H1 (cell line): ENCODE data around the gene IGSF5. TPM values are rescaled to one million over a fixed set of nuclear protein-coding genes. Genes with fewer than 3 reads are reported as not detected.

ENCODE experiments used
- BACH1 ChIP-seq: IDR thresholded peaks from 2 replicates; pipeline ENCODE4 v1.6.1; 2012; ENCODE audit warnings: low read length, improper control_type of control experiment
- CBX5 ChIP-seq: fragments of 300-800, 300-1000 bp; sonication (generic); IDR thresholded peaks from 2 replicates; pipeline ENCODE4 v1.7.1; 2016; ENCODE audit warnings: antibody characterized with exemption, low read length, low read depth
- CREB1 ChIP-seq: IDR thresholded peaks from 2 replicates; pipeline ENCODE4 v1.6.1; 2012; ENCODE audit warnings: inconsistent platforms
- CTBP2 ChIP-seq: IDR thresholded peaks from 2 replicates; pipeline ENCODE4 v1.7.0; 2011; ENCODE audit warnings: borderline replicate concordance, mild to moderate bottlenecking, moderate library complexity, mixed read lengths, low read length; ENCODE audit not compliant: insufficient read depth, insufficient read length
- EZH2 ChIP-seq: fragments of 200-600 bp; sonication (generic); IDR thresholded peaks from 2 replicates; pipeline ENCODE4 v1.7.1; 2012; ENCODE audit warnings: low read depth, mild to moderate bottlenecking, moderate library complexity, low read length, inconsistent platforms; ENCODE audit not compliant: severe bottlenecking
- POLR2AphosphoS5 ChIP-seq: IDR thresholded peaks from 2 replicates; pipeline ENCODE4 v1.6.1; 2011; ENCODE audit warnings: low read depth, low read length
- SUZ12 ChIP-seq: fragments of 200-600 bp; sonication (generic); IDR thresholded peaks from 2 replicates; pipeline ENCODE4 v1.6.1; 2012; ENCODE audit warnings: mild to moderate bottlenecking, inconsistent platforms, low read length, moderate library complexity, mixed read lengths
- polyA plus RNA-seq, 7 experiments: library from polyadenylated mRNA; depleted of rRNA in 3 of 7; stranded (reverse) in 5 of 7; unstranded in 2 of 7; fragments of >200 nt in 5 of 7; fragments of 200-250 nt in 2 of 7; gene quantifications; 1 replicate in 5 of 7; 2 replicates in 1 of 7; 4 replicates in 1 of 7; pipeline versions ENCODE4 v1.2.1 to v1.2.3, GENCODE V29; 2011 to 2013; ENCODE audit warnings: missing spikeins in 2 of 7, mixed read lengths in 2 of 7
- total RNA-seq: library from RNA; stranded (reverse); fragmentation: NEBNext Ultra II Directional; extraction: Animal tissue kit (Norgen Biotek cat#: 25700); gene quantifications from 2 replicates; pipeline ENCODE4 v1.2.1, GENCODE V29; 2021
- TF ChIP-seq, protein P1 (sequence below): fragments of 300-600 bp; sonication (generic); IDR thresholded peaks from 2 replicates; pipeline ENCODE4 v1.7.1; 2012; ENCODE audit warnings: low read length, moderate library complexity, mild to moderate bottlenecking, inconsistent platforms; ENCODE audit not compliant: insufficient replicate concordance
- TF ChIP-seq, protein P2 (sequence below), 3 experiments: IDR thresholded peaks; 1 replicate in 2 of 3; 2 replicates in 1 of 3; pipeline versions ENCODE4 v1.5.1 to v1.6.1; 2011; ENCODE audit warnings: low read length in 3 of 3, mild to moderate bottlenecking in 3 of 3, inconsistent platforms in 2 of 3, low read depth in 1 of 3, moderate library complexity in 1 of 3; ENCODE audit not compliant: insufficient read depth in 1 of 3; ENCODE audit errors: control extremely low read depth in 1 of 3

IGSF5 gene
- total and polyA plus RNA-seq, 2 of the 8 experiments (the other 6 are each of a cell fraction or from before 2014, with no cell fraction given): 4.4 to 5.4 TPM

DNA sequence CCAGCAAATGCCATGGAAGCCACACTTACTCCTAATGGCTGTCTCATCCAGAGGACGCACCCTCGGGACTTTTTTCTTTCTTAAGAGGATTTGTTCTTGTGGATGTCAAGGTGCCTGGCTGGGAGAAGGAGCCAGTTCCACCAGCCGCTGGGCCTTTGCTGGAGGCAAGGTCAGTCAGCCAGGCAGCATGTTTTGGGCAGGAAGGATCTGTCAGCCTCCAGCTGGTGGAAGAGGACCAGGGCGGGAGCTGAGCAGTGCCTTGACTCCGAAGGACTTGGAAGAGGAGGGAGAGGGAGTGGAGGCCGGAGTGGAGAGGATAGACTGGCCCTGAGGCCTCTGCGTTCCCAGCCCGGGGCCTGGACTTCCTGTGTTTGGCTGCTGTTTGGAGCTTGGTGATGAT is 5.7 kb downstream of the IGSF5 start (continued):
- TF ChIP-seq, protein P1, sequence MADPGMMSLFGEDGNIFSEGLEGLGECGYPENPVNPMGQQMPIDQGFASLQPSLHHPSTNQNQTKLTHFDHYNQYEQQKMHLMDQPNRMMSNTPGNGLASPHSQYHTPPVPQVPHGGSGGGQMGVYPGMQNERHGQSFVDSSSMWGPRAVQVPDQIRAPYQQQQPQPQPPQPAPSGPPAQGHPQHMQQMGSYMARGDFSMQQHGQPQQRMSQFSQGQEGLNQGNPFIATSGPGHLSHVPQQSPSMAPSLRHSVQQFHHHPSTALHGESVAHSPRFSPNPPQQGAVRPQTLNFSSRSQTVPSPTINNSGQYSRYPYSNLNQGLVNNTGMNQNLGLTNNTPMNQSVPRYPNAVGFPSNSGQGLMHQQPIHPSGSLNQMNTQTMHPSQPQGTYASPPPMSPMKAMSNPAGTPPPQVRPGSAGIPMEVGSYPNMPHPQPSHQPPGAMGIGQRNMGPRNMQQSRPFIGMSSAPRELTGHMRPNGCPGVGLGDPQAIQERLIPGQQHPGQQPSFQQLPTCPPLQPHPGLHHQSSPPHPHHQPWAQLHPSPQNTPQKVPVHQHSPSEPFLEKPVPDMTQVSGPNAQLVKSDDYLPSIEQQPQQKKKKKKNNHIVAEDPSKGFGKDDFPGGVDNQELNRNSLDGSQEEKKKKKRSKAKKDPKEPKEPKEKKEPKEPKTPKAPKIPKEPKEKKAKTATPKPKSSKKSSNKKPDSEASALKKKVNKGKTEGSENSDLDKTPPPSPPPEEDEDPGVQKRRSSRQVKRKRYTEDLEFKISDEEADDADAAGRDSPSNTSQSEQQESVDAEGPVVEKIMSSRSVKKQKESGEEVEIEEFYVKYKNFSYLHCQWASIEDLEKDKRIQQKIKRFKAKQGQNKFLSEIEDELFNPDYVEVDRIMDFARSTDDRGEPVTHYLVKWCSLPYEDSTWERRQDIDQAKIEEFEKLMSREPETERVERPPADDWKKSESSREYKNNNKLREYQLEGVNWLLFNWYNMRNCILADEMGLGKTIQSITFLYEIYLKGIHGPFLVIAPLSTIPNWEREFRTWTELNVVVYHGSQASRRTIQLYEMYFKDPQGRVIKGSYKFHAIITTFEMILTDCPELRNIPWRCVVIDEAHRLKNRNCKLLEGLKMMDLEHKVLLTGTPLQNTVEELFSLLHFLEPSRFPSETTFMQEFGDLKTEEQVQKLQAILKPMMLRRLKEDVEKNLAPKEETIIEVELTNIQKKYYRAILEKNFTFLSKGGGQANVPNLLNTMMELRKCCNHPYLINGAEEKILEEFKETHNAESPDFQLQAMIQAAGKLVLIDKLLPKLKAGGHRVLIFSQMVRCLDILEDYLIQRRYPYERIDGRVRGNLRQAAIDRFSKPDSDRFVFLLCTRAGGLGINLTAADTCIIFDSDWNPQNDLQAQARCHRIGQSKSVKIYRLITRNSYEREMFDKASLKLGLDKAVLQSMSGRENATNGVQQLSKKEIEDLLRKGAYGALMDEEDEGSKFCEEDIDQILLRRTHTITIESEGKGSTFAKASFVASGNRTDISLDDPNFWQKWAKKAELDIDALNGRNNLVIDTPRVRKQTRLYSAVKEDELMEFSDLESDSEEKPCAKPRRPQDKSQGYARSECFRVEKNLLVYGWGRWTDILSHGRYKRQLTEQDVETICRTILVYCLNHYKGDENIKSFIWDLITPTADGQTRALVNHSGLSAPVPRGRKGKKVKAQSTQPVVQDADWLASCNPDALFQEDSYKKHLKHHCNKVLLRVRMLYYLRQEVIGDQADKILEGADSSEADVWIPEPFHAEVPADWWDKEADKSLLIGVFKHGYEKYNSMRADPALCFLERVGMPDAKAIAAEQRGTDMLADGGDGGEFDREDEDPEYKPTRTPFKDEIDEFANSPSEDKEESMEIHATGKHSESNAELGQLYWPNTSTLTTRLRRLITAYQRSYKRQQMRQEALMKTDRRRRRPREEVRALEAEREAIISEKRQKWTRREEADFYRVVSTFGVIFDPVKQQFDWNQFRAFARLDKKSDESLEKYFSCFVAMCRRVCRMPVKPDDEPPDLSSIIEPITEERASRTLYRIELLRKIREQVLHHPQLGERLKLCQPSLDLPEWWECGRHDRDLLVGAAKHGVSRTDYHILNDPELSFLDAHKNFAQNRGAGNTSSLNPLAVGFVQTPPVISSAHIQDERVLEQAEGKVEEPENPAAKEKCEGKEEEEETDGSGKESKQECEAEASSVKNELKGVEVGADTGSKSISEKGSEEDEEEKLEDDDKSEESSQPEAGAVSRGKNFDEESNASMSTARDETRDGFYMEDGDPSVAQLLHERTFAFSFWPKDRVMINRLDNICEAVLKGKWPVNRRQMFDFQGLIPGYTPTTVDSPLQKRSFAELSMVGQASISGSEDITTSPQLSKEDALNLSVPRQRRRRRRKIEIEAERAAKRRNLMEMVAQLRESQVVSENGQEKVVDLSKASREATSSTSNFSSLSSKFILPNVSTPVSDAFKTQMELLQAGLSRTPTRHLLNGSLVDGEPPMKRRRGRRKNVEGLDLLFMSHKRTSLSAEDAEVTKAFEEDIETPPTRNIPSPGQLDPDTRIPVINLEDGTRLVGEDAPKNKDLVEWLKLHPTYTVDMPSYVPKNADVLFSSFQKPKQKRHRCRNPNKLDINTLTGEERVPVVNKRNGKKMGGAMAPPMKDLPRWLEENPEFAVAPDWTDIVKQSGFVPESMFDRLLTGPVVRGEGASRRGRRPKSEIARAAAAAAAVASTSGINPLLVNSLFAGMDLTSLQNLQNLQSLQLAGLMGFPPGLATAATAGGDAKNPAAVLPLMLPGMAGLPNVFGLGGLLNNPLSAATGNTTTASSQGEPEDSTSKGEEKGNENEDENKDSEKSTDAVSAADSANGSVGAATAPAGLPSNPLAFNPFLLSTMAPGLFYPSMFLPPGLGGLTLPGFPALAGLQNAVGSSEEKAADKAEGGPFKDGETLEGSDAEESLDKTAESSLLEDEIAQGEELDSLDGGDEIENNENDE: no peak
- TF ChIP-seq, protein P2, sequence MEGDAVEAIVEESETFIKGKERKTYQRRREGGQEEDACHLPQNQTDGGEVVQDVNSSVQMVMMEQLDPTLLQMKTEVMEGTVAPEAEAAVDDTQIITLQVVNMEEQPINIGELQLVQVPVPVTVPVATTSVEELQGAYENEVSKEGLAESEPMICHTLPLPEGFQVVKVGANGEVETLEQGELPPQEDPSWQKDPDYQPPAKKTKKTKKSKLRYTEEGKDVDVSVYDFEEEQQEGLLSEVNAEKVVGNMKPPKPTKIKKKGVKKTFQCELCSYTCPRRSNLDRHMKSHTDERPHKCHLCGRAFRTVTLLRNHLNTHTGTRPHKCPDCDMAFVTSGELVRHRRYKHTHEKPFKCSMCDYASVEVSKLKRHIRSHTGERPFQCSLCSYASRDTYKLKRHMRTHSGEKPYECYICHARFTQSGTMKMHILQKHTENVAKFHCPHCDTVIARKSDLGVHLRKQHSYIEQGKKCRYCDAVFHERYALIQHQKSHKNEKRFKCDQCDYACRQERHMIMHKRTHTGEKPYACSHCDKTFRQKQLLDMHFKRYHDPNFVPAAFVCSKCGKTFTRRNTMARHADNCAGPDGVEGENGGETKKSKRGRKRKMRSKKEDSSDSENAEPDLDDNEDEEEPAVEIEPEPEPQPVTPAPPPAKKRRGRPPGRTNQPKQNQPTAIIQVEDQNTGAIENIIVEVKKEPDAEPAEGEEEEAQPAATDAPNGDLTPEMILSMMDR (IDR thresholded peaks at IDR 0.05; ENCODE audit: control extremely low read depth in 1 of 3, insufficient read depth in 1 of 3, low read depth in 1 of 3, low read length in 3 of 3): no peak
- TF ChIP-seq SUZ12 (no peak), CTBP2 (no peak), CREB1 (no peak), EZH2 (no peak), BACH1 (no peak), POLR2AphosphoS5 (no peak), CBX5 (no peak)
